ENCODE results near the gene CHST8.

CHST8 gene

DNA sequence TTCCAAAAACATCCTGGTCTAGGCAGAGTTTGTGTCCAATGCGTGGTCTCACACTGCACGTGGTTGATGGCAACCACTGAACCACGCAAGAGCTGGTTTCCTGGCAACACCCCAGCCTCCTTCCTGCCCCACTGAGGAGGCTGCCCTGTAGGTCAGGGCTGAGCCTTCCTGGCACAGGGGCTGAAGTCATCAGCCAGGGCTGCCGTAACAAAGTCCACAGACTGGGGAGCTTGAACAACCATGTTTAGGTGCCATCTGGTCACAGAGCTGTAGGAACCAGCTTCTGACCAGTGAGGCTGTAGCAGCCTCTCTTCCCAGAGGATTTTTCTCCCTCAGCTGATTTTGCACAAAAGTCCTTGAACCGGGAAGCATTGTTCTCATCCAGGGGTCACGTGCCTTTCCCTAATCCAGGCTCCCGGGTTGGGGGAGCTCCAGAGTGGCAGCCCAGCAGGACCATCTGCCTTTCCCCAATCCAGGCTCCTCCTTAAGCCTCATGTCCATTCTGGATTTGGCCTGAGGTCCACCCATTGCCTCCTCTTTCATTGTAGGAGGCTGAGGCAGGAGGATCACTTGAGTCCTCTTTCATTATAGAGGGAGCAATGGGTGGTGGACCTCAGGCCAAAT, 53.9 kb downstream of the CHST8 start:
- no peak for DNase-seq

DNA sequence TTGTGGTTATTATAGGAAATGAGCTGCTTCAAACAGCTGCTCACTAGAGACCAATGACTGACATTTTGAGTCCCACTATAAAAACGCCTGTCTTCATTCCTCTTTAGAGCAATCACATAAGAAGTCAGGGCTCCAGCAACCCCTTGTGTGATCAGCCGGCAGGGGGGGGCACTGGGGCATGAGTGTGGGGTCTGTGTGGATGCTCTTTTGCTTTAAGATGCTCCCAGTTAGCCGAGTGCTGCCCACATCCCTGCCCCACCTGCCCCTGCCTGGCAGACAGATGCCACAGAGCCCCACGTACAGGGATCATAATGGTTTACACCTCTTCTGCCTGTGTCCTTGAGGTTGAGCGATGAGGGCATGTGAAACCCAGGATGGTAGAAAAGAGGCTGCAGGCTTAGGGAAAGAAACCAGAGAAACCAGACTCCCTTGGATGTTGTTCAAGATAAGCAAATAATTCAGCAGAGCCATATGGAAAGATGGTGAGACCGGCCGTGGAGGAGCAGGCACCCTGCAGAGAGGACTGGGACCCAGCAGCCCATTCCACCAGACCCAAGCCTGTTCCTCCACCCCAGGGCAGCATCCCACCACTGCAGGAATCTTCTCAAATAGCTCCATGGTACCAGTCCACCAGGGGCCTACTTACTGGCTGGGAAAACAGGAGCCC, 55.4 kb downstream of the CHST8 start:
- DNase-seq, result no peak

DNA sequence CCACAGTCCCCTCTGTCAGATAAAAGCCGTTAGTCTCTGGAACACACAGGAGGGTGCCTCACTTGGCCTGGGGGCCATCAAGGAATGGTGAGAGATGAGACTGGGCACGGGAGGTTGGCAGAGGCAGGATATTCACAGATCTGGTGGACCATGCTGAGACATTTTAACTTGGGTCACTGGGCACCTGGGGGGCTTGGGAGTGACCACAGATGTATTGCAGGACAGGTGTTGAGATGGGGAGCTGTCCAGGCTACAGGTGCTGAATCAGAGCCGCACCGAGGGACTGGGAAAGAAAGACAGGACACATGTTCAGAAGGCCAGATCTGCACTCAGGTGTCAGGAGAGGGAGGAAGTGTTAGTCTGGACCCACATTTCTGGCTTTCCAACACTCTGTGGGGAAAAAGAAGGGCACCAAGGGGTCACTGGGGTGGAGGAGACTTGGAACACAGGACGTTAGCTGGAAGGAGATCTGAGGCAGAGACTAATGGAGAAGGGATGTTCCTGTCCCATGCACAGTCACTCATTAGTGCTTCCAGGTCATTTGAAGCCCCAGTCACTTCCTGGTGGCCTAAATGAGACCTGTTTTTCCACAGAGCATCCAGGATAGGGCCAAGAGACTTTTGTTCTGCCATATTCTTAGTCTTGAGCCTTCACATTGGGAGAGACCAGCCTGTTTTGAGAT, 56.1 kb downstream of the CHST8 start:
- DNase-seq, result no peak

DNA sequence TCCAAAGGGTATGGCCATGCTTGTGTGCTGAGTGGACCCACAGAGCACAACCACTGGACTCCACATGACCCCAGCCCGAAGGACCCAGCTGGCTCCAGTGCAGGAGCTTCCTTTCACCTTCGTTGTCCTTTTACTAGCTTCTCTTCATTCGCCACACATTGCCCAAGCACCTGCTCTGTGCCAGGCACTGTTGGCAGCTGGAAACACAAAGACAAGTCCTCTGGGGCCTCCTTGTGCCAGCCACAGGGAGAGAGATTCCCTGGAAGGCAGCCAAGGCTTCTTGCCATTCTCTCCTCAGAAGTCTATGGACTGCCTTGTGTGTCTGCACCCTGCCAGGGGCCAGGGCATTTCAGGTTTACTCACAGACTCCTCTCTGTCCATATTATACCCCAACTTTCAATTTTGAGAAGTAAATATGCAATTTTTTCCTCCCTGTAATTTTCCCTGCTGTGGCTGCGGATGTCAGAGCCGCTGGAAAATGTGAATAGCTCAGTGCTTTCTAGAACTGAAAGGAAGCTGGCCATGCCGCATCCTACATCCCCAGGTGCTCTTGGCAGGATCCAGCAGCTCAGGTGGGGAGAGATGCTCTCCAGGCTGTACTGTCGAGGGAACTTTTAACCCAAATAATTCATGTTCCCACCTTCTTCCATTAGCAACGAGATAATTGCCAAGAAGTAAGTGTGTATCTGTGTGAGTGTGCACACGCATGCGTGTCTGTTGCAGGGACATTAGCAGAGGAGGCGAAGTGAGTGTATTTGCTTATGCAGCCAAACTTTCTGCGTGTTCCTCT, 57.2 kb downstream of the CHST8 start:
- DNase-seq, result no peak

DNA sequence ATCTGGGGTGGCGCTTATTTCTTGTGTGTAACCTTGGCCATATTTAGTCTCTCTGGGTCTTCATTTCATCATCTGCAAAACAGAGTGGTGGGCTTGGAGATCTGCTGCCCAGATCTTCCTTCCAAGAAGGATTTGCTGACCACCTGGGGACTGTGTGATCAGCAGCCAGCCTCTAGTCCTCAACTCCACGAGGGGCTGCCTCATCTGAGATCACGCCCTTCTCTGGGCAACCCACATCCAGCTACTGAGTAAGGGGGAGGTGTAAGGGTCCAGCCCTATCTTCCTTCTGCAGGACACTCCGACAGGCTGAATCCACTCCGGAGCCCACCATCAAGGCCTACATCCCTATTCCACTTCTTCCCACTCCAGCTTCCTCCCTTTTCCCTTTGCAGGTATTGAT, 57.9 kb downstream of the CHST8 start:
- no peak for DNase-seq

DNA sequence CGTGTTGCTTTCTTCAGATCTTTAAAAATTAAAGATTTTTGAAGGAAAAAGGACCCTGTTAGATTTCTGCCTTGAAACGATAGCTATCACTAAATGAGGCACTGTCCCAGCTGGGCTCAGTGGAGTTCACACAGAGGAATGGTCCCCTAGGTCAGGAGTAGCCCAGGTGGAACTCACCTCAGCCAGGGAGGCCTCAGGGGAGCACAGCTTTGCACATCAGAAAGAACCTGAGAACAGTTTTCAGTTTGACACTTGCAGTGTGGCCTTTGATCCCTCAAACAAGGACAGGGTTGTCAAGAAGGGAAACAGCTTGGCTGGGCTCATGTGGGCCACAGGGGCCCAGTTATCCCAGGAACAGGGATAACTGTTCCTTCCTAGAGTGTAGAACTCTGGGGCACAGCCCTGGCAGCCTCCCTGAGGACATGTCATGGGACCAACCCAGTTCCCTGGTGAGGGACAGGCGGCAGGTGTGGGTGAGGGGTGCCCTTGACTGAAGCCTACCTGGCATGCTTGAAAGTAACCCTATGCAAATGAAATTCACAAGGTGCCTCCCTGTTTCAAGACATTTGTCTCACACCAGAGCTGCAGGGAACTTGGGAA, 59.4 kb downstream of the CHST8 start:
- DNase-seq, result no peak

DNA sequence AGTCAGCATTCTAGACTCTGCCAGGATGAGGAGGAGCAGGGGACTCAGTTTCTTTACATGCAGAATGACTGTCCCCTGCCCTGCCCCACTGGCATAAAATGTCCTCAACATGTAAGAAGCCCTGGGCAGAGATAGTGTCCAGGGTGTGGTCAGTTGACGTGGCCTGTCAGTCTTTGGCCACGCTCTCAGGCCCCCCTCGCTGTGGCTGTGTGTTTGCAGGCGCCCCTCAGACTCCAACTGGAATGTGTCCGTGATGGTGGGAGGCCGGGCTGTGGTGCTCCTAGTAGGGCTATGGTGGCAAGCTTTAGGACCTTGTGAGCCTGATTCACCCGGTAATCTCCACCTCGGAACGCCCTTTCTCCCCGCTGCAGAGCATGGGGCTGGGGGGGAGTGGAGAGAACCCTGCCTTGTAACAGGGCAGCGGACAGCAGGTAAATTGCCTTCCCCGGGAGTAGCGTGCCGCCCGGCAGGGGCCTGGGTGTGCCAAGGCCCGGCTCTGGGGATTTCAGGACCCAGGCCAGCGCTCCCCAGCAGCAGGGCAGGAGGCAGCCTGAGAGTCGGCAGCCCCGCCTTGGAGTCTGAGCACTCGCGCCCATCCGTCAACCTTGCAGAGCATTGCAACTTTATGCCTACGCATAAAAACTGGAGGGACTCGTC, 62.3 kb downstream of the CHST8 start:
- no peak for DNase-seq

DNA sequence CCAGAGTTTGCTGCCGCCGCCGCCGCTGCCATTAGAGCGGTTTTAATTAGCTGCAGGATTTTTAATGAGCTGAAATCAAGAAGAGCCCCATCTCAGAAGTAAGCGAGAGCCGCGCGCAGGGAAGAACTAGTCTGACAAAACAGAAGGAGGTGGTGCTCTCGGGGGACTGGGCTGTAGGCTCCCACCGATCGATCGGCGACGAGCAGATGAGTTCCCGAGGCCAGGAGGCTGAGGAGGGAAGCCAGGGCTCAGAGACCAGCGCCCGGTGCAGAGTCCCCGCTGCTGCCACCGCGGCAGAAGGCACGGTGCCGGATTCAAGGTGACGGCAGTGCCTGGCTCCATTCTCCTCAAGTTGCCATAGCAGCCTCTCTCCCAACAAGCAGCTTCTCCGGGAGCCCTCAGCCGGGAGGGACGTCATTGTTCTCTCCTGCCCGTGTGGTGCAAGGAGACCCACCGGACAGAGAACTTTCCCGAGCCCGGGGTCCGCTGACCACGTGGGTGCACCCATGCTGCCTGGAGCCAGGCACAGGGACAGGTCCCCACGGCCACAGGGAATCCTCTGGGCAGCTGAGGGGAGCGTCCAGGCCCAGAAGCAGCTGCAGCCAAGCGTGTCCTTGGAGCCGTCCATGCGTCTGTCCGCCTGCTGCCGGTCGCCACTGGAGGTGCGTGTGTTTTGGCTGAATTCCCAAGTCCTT, 62.9 kb downstream of the CHST8 start:
- no peak for DNase-seq

DNA sequence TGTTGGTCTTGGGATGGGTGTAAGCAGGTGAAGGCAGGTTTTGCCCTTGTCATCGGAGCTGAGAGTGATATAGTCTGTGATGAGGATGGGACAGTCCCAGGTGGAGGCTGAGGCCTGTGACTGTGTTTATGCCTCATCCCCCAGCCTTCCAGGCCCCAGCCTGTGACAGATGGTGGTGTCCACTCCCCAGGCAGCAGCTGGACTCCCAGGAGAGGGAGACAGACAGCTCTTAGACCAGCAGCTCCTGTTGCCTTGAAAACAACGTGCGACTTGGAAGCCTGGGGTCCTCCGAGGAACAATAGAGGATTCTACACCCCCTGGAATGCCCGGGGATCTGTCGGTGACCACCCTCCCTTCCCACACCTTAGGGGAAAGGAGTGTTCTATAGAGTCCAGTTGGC, 63.8 kb downstream of the CHST8 start:
- no peak for DNase-seq

DNA sequence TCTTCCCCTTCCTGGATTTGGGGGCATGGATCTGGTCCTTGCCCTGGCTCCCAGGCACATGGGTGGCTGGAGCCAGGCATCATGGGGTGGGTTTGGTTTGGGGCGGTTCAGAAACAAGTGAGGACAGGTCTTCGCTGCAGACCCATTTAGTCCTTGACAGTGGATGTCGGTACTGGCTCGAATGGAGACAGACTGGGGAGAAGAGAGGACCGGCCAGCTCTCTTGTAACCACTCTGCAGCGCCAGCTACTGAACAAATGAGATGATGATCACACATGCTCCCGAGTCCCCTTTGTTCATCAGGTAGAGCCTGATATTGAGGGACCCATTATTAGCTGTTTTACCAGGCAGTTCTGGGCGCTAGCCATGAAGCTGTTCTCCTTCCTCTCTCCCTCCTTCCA, 64.5 kb downstream of the CHST8 start:
- no peak for DNase-seq

DNA sequence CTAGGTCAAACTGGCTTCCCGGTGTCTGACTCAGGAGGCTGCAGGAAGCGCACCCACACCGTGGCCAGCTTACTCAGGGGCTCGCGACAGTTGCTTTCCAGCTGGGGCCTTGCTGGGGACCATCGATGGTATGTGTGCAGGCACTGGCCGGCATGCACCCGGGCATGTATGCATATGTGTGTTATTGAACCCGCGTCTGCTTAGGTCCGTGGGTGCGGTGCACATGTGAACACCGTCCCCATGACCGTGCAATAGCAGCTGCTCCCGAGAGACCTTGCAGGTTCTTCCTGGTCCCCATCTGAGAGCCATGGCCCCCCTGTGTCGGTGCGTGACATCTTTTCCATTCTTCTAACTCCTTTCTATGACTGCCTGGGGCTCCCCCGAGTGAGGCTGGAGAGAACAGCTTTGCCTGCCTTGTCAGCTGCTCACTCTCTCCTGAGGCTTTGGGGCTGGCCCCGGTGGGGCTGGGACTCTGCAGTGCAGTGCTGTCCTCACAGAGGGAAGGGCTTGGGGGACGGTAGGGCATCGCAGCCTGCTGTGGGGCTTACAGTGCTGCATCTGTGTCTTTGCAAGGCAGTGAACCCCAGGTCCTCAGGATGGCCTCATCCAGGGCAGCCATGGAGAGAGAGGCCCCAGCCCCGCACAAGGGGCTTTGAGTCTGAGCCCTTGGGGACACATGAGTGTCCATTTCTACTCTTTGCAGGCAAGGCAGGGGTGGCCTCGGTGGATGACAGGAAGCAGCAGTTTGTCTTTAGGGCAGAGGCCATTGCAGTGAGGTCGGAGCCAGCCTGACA, 65.1 kb downstream of the CHST8 start:
- no peak for DNase-seq

DNA sequence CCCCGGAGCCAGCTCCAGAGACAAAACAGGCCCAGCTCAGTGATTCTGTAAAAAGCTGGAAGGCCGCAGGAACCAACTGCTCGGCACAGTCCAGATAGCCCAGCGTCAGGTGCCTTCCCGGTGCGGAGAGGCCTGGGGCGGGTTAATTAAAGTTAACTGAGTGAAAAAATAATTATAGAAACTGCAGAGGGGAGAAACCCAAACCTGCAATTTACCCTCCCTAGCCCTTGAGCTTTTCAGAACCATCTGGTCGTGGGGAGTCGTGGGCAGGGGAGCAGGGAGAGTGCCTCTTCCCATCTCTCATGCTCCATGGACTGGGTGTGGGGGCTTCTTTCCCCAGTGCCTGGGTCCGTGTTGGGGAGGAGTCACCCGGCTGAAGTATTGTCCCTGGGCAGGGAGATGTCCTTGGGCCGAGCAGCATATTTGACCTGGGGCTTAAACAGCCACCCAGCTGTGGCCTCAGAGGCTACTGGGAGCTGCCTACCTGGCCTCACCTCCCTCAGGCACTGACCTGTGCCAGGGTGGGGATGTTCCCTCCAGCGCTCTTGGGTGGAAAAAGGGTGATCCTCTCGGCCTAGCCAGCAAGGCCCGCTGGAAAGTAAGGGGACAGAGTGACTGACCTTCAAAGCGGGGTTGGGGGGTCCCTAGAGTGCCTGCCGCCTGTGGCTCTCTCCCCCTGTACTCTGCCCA, 65.9 kb downstream of the CHST8 start:
- DNase-seq, result no peak

DNA sequence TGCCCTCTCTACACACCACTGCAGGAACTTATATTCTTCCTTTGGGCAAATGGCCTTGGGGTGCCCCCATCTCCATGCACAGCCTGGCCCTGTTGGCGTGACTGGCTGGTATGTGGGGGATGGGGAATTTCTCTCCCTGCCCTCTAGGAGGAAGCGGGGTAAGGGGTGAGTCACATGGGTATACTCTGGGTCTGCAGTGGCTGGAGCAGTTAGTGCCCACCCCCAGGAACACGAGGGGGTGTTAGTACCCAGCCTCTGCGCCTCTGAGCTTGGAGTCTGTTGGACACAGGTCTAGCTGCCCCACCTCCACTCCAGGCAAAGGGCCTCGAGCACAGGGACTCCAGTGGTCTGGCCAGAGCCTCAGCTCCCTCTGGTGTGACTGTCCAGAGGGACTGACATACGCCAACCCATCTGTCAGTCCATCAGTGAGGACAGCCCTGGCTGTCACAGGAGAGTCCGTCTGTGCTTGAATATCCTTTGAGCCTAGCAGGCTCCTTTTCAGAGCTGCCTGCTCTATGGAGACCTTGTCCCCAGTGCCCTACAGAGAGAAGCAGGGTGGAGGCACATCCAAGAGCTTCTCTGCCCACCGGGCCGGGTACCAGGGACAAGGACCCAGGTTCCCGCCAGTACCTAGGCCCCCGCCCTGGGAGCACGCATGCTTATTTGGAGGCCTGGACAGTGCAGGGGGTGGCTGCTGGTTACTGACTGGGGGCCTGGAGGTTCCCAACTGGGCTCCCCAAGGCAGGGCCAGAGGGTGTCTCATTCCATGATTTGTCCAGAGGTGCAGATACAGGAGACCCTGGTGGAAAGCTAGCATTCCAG, 66.6 kb downstream of the CHST8 start:
- DNase-seq, result no peak

DNA sequence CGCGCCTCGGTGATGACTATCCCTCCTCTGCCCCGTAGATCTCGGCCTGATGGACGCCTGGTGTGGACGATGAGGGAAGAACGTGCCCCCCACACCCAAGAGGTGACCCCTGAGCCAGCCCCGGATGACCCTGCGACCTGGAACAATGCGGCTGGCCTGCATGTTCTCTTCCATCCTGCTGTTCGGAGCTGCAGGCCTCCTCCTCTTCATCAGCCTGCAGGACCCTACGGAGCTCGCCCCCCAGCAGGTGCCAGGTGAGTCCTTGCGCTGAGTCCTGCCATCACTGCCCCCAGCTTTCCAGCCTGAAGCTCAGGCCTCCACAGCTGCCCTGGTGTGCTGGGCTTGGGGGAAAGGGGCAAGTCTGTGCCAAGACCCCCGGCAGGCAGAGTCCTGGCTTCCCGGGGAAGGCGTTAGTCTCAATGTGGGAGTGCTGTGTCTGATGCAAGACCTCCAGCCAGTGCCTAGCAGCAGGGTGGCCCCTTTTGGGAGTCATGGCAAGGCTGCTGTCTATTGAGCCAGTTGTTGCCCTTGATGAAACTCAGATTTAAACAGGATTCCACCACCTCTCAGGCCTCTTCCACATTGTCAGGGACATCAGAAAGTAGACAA, 67.5 kb downstream of the CHST8 start:
- no peak for DNase-seq

DNA sequence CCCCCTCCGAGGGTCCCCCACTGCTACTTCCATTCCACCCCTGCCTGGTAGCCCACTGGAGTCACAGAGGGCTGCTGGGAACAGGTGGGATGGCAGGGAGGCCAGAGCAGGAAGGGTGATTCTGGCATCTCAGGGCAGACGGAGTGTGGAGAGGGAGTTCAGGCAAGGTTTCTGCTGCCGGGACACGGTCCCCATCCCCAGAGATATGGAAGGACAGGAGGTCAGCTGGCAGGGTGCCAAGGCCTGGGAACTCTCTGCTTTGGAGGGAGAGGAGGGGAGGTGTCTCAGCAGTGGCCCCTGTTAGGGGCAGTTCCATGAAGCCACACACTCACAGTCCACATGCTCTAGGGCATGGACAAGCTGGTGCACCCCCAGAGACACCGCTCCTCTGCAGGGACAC, 68.1 kb downstream of the CHST8 start:
- DNase-seq, result no peak

DNA sequence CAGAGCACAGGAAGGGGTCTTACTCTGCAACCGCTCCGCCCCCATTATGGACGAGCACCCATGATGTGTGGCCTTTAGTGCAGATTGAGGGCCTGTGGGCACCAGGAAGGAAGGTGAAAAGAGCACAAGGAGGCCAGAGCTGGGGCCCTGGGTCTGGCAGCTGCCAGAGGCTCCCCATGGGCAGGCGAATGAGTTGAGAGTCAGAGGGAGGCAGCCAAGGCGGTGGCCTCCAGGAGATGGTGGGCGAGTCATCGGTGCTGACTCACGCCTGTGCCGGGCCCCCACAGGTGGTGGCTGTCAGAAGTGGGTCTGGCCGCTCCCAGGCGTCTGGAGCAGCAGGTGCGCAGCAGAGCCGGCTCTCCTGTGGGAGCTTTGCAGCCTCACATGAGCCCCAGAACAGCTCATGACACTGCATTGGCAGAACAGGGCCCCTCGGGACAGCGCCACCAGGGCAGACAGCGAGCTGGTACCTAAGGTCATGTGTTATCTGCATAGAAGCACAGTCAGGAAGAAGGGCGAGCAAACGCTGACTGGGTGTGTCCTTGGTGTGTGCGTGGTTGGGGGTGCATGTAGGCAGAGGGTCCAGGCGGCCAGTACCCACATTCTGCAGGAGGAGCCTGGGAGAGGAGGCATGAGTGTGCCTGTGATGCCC, 68.8 kb downstream of the CHST8 start:
- no peak for DNase-seq

DNA sequence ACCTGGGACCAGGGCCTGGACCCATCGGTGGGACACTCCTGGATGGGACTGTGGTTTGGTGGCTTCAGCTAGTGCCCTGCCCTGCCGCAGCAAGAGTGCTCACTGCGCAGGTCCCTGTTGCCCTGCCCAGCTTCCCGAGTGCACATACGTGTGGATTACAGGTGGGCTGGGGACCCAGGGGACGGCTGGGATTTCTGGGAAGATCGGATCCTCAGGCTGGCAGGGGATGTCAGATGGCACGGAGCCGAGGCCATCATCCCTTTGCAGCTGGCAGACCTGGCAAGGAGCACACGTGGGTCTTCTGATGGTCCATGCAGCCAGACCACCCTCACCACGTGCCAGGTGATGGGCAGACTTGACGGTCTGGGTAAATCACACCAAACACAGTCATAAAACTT, 69.3 kb downstream of the CHST8 start:
- no peak for DNase-seq

DNA sequence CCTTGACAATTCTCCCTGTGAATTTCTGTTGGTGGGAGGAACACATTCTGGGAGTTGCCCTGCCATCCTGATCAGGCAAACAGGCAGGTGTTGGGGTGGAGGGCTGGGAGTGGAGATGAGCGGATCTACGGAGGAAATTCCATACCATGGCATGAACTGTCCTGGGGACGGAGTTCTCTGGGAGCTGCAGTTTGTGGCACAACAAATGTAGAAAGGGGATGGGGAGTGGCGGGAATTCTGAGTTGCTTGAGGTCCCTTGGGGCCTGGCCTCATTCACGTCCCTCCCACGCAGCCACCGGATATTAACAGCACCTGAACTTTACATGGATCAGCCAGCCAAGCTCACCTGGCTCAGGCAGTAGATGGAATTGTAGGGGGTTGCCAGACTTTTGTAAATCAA, 70.0 kb downstream of the CHST8 start:
- DNase-seq, result no peak

DNA sequence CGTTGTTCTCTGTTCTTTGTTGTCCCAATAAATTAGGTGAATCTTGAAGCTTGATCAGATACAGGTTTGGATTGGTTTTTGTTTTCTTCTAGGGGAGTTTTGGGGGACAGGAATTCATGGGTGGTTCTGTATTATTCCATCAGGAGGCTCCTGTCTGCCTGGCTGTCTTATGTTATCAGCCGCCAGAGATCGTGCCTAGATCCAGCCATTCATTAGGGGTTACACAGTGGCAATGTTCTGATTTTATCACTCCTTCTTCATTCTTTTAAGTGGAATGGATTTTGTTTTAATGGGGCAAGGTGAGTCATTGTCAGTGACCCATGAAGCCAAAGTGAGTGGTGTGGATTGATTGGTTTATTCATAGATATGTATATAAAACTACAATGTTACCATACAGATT, 71.9 kb downstream of the CHST8 start:
- no peak for DNase-seq

Measured in CD4-positive, alpha-beta T cell treated with Interferon gamma for 1 hour (primary cell).